Heart left ventricle (tissue), 13 donors: ENCODE measurements around the gene NUDT14.

ENCODE experiments used
- POLR2A ChIP-seq, 2 donors: fragments of 450-650 bp; IDR thresholded peaks; one replicate each; pipeline ENCODE4 v1.6.1; 2017; ENCODE audit warnings: antibody characterized with exemption in 2 of 2, mild to moderate bottlenecking in 2 of 2, moderate library complexity in 2 of 2
- TF ChIP-seq, protein P1 (sequence below), 12 donors: fragments of 200-600 bp; sonication (generic) in 4 of 12; IDR thresholded peaks; one replicate each; pipeline versions ENCODE4 v1.5.0 to v1.8.0; 2018 to 2022; ENCODE audit warnings: antibody characterized with exemption in 12 of 12, mild to moderate bottlenecking in 5 of 12
- donor health status: ischemic (EF 13 %, LVEDD 7.1; RV severe dilation, severe dysfunction).
- donor health status: DM: no; HTN: yes; CAD: no.
- donor health status: DM: no; HTN: no; CAD: no.
- donor health status: ischemic (EF 25% LVEDD 6.9; RV normal size, moderate dysfunction).
- donor health status: ischemic (EF 25% LVEDD 5.7; RV mildly dilated, moderate dysfunction).
- donor health status: ischemic (EF 35%, LVEDD 5.7; RV mildly dilated, moderate dysfunction).
- donor health status: nonischemic (EF 11% LVEDD 7.7; RV severe dilation, severe dysfunction).
- donor health status: DM: yes; HTN: yes; CAD: no.
- donor health status: PGD.
- donor health status: ischemic (EF 29% LVEDD 5.4; RV normal size, mild dysfunction).
- donor health status: nonischemic (EF 23%, LVEDD 6.1; RV moderate dilation, normal function).

- TF ChIP-seq, protein P1, sequence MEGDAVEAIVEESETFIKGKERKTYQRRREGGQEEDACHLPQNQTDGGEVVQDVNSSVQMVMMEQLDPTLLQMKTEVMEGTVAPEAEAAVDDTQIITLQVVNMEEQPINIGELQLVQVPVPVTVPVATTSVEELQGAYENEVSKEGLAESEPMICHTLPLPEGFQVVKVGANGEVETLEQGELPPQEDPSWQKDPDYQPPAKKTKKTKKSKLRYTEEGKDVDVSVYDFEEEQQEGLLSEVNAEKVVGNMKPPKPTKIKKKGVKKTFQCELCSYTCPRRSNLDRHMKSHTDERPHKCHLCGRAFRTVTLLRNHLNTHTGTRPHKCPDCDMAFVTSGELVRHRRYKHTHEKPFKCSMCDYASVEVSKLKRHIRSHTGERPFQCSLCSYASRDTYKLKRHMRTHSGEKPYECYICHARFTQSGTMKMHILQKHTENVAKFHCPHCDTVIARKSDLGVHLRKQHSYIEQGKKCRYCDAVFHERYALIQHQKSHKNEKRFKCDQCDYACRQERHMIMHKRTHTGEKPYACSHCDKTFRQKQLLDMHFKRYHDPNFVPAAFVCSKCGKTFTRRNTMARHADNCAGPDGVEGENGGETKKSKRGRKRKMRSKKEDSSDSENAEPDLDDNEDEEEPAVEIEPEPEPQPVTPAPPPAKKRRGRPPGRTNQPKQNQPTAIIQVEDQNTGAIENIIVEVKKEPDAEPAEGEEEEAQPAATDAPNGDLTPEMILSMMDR (IDR thresholded peaks at IDR 0.05): no peak
- TF ChIP-seq POLR2A (IDR thresholded peaks at IDR 0.05): no peak
These were observed 36.3 kb downstream of the NUDT14 start for GRCh38 chr14:105144666-105145380.
